Body of pancreas (tissue), 4 donors: ENCODE measurements around the gene CMIP. TPM values are rescaled to one million over a fixed set of nuclear protein-coding genes. Genes with fewer than 3 reads are reported as not detected.
"Not testable (repeated sequence)": the region's sequence is repeated elsewhere in the genome, so short reads cannot be mapped to it uniquely, and the experiment has no call there.

Experiments used
- ATAC-seq: fragments of 150-250 bp; one replicate; pipeline ENCODE4 v1.9.1; 2016
- DNase-seq, 4 donors: peaks; one replicate each; pipeline ENCODE4 v3.0.0-alpha.2; 2019
- H3K27ac ChIP-seq, 4 donors: fragments of 200-600 bp; sonication (generic); 1 replicate in 3 of 4; 2 replicates in 1 of 4; pipeline versions ENCODE4 v1.5.1 to v1.6.1; 2016 to 2019; ENCODE audit warnings: mild to moderate bottlenecking in 1 of 4, mixed read lengths in 1 of 4, moderate library complexity in 1 of 4
- H3K27me3 ChIP-seq, 2 donors: fragments of 200-600 bp; sonication (generic); one replicate each; pipeline ENCODE4 v1.6.0; 2016; ENCODE audit warnings: mild to moderate bottlenecking in 1 of 2
- H3K36me3 ChIP-seq, 2 donors: fragments of 200-600 bp; sonication (generic); replicated peaks in 1 of 2; 2 replicates each; pipeline ENCODE4 v1.5.1; 2016; ENCODE audit warnings: low read depth in 2 of 2; ENCODE audit not compliant: insufficient read depth in 1 of 2
- H3K4me1 ChIP-seq: fragments of 200-600 bp; sonication (generic); one replicate; pipeline ENCODE4 v1.6.0; 2016
- H3K4me3 ChIP-seq, 2 donors: fragments of 200-600 bp; sonication (generic); 1 replicate in 1 of 2; 2 replicates in 1 of 2; pipeline ENCODE4 v1.5.1; 2016 to 2019
- H3K9me3 ChIP-seq, 3 donors: fragments of 200-600 bp; sonication (generic); 1 replicate in 2 of 3; 2 replicates in 1 of 3; pipeline ENCODE4 v1.5.1; 2016
- CTCF ChIP-seq, 7 experiments: fragments of 450-650 bp in 4 of 7; fragments of 200-600 bp in 3 of 7; sonication (generic) in 3 of 7; IDR thresholded peaks; one replicate each; pipeline ENCODE4 v1.5.1; 2016 to 2019; ENCODE audit warnings: antibody characterized with exemption in 7 of 7
- POLR2A ChIP-seq, 3 donors: fragments of 450-650 bp; IDR thresholded peaks; one replicate each; pipeline ENCODE4 v1.6.1; 2016; ENCODE audit warnings: antibody characterized with exemption in 3 of 3, mild to moderate bottlenecking in 2 of 3
- WGBS, 2 donors: methylation state at CpG; one replicate each; pipeline ENCODE4 v1.1.5; 2017; 5-methylcytosine and 5-hydroxymethylcytosine counted together
- intact Hi-C: fragments of 100-400 bp; cut with DNase I; formaldehyde crosslinking; loops from one replicate; pipeline ENCODE4 v1.15.1; 2023
- total RNA-seq, 2 donors: library from RNA; depleted of rRNA; stranded (reverse); fragments of >200 nt; gene quantifications; one replicate each; pipeline ENCODE4 v1.1.0, GENCODE V29; 2016

CMIP gene
- total RNA-seq, 2 donors from 2014 or later = 18.7 to 18.8 TPM

DNA sequence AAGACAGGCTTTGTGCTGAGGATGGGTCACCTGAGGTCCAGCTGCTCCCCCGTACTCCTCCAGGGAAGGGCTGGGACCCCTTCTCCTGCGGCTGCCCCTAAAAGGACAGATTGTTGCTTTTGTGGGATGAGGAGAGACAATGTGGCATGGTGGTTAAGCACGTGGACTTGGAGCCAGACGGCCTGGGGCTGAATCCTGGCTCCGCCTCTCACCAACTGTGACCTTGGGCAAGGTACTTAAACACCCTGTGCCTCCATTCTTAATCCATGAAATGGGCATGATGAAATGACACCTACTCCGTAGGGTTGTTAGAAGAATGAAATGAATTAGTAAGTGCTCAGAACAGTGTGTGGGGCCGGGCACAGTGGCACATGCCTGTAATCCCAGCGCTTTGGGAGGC is 294.9 kb downstream of the CMIP start:
- ATAC-seq = no peak
- no peaks in the 10 kb centered on the region for H3K27me3 ChIP-seq
- no peak overlapping the region for H3K4me3 ChIP-seq
- H3K9me3 ChIP-seq = no peaks in the 10 kb centered on the region
- peaks cover 12% of the 10 kb centered on the region for H3K4me1 ChIP-seq
- 62 to 70% methylated on average over 6 to 8 of the region's 8 CpGs for WGBS, 2 donors
- intact Hi-C loops = no loop called here
- no peak for DNase-seq
- TF ChIP-seq CTCF (IDR thresholded peaks at IDR 0.05) = no peak
- TF ChIP-seq POLR2A (IDR thresholded peaks at IDR 0.05) = no peak
- H3K27ac ChIP-seq = no peak overlapping the region
- no peaks in the 10 kb centered on the region for H3K36me3 ChIP-seq

- Histone ChIP-seq H3K4me3 (no peak overlapping the region), H3K27me3 (no peaks in the 10 kb centered on the region), H3K9me3 (no peaks in the 10 kb centered on the region), H3K36me3 (no peaks in the 10 kb centered on the region), H3K4me1 (peaks cover 12% of the 10 kb centered on the region), H3K27ac (no peak overlapping the region)
- no peak for DNase-seq
- no peak for TF ChIP-seq POLR2A (IDR thresholded peaks at IDR 0.05)
- no peak for TF ChIP-seq CTCF (IDR thresholded peaks at IDR 0.05)
- no peak for ATAC-seq
- WGBS, 2 donors = 56% methylated on average over 6 to 8 of the region's 8 CpGs
- intact Hi-C loops = no loop called here
Observed at GRCh38 chr16:81740169-81740568, 295.6 kb downstream of the CMIP start.

DNA sequence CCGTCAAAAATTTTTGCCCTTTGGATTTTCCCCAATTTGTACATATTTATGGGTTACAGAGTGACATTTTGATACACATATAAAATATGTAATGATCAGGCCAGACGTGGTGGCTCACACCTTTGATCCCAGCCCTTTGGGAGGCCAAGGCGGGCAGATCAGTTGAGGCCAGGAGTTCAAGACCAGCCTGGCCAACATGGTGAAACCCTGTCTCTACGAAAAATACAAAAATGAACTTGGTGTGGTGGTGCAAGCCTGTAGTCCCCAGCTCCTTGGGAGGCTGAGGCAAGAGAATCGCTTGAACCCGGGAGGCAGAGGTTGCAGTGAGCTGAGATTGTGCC is 296.8 kb downstream of the CMIP start:
- intact Hi-C loops, H3K4me3 ChIP-seq, ATAC-seq, H3K27ac ChIP-seq, H3K27me3 ChIP-seq, H3K36me3 ChIP-seq, DNase-seq, H3K9me3 ChIP-seq: not testable (repeated sequence)
- H3K4me1 ChIP-seq = peaks cover 19% of the 10 kb centered on the region
- 64 to 78% methylated on average over 6 of the region's 6 CpGs for WGBS, 2 donors

- no peak for DNase-seq
- Histone ChIP-seq H3K4me3 (no peak overlapping the region), H3K4me1 (peaks cover 8% of the 10 kb centered on the region), H3K27me3 (no peaks in the 10 kb centered on the region), H3K27ac (no peak overlapping the region), H3K36me3 (no peaks in the 10 kb centered on the region), H3K9me3 (no peaks in the 10 kb centered on the region)
- no peak for TF ChIP-seq POLR2A (IDR thresholded peaks at IDR 0.05)
- no peak for TF ChIP-seq CTCF (IDR thresholded peaks at IDR 0.05)
- 67 to 75% methylated on average over 4 of the region's 4 CpGs for WGBS, 2 donors
- no peak for ATAC-seq
- intact Hi-C loops = no loop called here
Observed at GRCh38 chr16:81744385-81744784, 299.8 kb downstream of the CMIP start.

DNA sequence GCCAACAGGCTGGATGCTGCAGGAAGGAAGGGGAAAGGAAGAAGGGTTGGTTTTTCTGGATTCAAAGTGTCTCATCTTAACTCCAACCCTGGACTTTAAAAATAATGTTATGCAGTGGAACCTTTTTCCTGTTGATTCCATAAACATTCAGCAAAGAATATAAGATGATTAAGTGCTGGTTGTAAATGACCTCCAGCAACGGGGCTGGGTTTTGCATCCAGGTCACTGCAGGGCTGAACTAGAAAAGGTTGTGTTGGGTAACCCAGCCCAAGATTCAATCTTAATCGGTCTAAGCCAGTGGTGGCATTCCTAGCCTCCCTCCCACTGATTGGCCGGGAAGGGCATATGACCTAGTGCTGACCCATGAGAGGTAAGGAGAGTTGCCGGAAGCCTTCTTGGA is 300.3 kb downstream of the CMIP start:
- TF ChIP-seq POLR2A (IDR thresholded peaks at IDR 0.05) = no peak
- no peak for TF ChIP-seq CTCF (IDR thresholded peaks at IDR 0.05)
- intact Hi-C loops = no loop called here
- ATAC-seq = no peak

More for the DNA sequence above, 300.3 kb downstream of the CMIP start:
- no peak for DNase-seq
- Histone ChIP-seq H3K4me3 (no peak overlapping the region), H3K36me3 (no peaks in the 10 kb centered on the region), H3K4me1 (peaks cover 8% of the 10 kb centered on the region), H3K9me3 (no peaks in the 10 kb centered on the region), H3K27me3 (no peaks in the 10 kb centered on the region), H3K27ac (no peak overlapping the region)
- 82 to 84% methylated on average over 4 of the region's 4 CpGs for WGBS, 2 donors
